DND-41 (cell line): Measurements from ENCODE around the gene SLC23A2.
"Not testable (repeated sequence)": the region's sequence is repeated elsewhere in the genome, so short reads cannot be mapped to it uniquely, and the experiment has no call there.

Experiments
- ATAC-seq: fragments of 200-7000 bp; cut with Tn5 transposase; 3 replicates; pipeline ENCODE4 v1.9.1; 2021; ENCODE audit warnings: low read depth; ENCODE audit not compliant: insufficient read depth
- DNase-seq: peaks from one replicate; pipeline ENCODE4 v3.0.0-alpha.2; 2020
- H2AFZ ChIP-seq: 2 replicates; pipeline ENCODE4 v1.6.0; 2012; ENCODE audit warnings: low read depth, low read length
- H3K27ac ChIP-seq: 2 replicates; pipeline ENCODE4 v1.5.1; 2012; ENCODE audit warnings: low read length, inconsistent platforms
- H3K27me3 ChIP-seq: fragments of 200-600 bp; sonication (generic); 2 replicates; pipeline ENCODE4 v1.6.0; 2012; ENCODE audit warnings: low read length, mild to moderate bottlenecking, inconsistent platforms; ENCODE audit not compliant: insufficient read depth, poor library complexity
- H3K36me3 ChIP-seq: 2 replicates; pipeline ENCODE4 v1.5.1; 2012; ENCODE audit warnings: low read length, inconsistent platforms; ENCODE audit not compliant: insufficient read depth
- H3K4me1 ChIP-seq: 2 replicates; pipeline ENCODE4 v1.5.1; 2012; ENCODE audit warnings: mild to moderate bottlenecking, low read length; ENCODE audit not compliant: insufficient read depth
- H3K4me2 ChIP-seq: 2 replicates; pipeline ENCODE4 v1.6.0; 2012; ENCODE audit warnings: mild to moderate bottlenecking, moderate library complexity, low read length, inconsistent platforms; ENCODE audit not compliant: insufficient read depth
- H3K4me3 ChIP-seq, 2 experiments: fragments of 200-600 bp in 1 of 2; shearing (Covaris generic) in 1 of 2; 2 replicates each; pipeline ENCODE4 v1.5.1; 2012 to 2016; ENCODE audit warnings: inconsistent platforms in 2 of 2, low read length in 2 of 2, mild to moderate bottlenecking in 2 of 2, low read depth in 1 of 2, moderate library complexity in 1 of 2
- H3K79me2 ChIP-seq: 2 replicates; pipeline ENCODE4 v1.6.0; 2012; ENCODE audit warnings: low read length, inconsistent platforms; ENCODE audit not compliant: insufficient read depth
- H3K9ac ChIP-seq: 2 replicates; pipeline ENCODE4 v1.6.0; 2012; ENCODE audit warnings: low read depth, mild to moderate bottlenecking, inconsistent platforms, low read length, moderate library complexity
- H3K9me3 ChIP-seq: 2 replicates; pipeline ENCODE4 v1.5.1; 2012; ENCODE audit warnings: low read length, moderate library complexity, mild to moderate bottlenecking, inconsistent platforms; ENCODE audit not compliant: insufficient read depth, severe bottlenecking
- H4K20me1 ChIP-seq: 2 replicates; pipeline ENCODE4 v1.6.0; 2012; ENCODE audit warnings: low read length; ENCODE audit not compliant: insufficient read depth
- EZH2 ChIP-seq: IDR thresholded peaks from 3 replicates; pipeline ENCODE4 v1.6.1; 2012; ENCODE audit warnings: borderline replicate concordance, low read depth, mild to moderate bottlenecking, moderate library complexity, low read length, inconsistent platforms; ENCODE audit not compliant: severe bottlenecking
- TF ChIP-seq, protein P1 (sequence below): IDR thresholded peaks from 2 replicates; pipeline ENCODE4 v1.5.1; 2012; ENCODE audit warnings: borderline replicate concordance, low read length, moderate library complexity, mild to moderate bottlenecking; ENCODE audit not compliant: poor library complexity, severe bottlenecking; ENCODE audit errors: extremely low read depth

Gene SLC23A2

DNA sequence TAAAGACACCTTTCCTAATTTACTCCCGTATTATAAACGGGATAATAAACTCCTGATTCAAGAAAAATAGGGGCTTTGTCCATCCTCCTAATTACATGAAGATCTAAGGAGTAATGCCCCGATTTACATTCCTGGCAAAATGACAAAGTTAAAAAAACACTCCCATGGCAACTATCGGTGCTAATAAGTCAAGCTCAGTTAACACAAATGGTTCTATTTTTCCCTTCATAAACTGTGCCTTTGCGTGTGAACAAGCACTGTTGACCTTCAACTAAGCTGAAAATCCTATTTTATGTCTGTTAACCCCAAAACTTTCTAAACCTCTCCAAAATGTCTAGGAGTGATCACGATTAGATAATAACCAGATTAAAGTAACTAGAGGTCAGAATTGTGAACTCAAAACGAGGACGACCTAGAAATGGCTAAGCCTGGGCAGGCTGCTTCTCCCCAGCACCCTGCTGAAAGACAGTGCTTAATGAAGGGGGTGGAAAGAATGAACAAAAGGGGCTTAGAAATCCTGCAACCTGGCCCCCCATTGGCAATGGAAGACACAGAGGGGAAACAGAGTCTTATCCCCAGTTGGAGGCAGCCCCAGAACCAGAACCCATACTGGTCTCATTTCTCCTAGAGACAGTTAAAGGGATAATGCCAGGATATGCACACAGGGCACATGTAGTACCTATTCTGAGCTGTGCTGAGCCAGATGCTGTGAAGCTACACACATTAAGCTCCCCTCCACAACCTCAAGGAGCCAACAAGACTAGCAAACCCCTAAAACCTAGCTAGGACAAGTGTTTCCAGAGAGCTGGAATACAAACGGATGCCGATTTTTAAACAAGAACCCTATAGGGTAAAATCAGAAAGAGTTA lies 23.0 kb downstream of the SLC23A2 start:
- H3K4me3 ChIP-seq, result no peak overlapping the region
- H3K9me3 ChIP-seq, result no peaks in the 10 kb centered on the region
- TF ChIP-seq, protein P1, sequence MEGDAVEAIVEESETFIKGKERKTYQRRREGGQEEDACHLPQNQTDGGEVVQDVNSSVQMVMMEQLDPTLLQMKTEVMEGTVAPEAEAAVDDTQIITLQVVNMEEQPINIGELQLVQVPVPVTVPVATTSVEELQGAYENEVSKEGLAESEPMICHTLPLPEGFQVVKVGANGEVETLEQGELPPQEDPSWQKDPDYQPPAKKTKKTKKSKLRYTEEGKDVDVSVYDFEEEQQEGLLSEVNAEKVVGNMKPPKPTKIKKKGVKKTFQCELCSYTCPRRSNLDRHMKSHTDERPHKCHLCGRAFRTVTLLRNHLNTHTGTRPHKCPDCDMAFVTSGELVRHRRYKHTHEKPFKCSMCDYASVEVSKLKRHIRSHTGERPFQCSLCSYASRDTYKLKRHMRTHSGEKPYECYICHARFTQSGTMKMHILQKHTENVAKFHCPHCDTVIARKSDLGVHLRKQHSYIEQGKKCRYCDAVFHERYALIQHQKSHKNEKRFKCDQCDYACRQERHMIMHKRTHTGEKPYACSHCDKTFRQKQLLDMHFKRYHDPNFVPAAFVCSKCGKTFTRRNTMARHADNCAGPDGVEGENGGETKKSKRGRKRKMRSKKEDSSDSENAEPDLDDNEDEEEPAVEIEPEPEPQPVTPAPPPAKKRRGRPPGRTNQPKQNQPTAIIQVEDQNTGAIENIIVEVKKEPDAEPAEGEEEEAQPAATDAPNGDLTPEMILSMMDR, result no peak
- TF ChIP-seq EZH2, result no peak
- no peak overlapping the region for H3K27ac ChIP-seq
- no peaks in the 10 kb centered on the region for H3K4me1 ChIP-seq
- H3K36me3 ChIP-seq, result no peaks in the 10 kb centered on the region
- DNase-seq (no peak), ATAC-seq (no peak)
- H3K27me3 ChIP-seq, result no peaks in the 10 kb centered on the region
- no peak overlapping the region for H2AFZ ChIP-seq
- H3K9ac ChIP-seq, result no peak overlapping the region
- no peak overlapping the region for H3K4me2 ChIP-seq
- H3K79me2 ChIP-seq, result peaks cover 91% of the 10 kb centered on the region
- H4K20me1 ChIP-seq, result peaks cover 52% of the 10 kb centered on the region

DNA sequence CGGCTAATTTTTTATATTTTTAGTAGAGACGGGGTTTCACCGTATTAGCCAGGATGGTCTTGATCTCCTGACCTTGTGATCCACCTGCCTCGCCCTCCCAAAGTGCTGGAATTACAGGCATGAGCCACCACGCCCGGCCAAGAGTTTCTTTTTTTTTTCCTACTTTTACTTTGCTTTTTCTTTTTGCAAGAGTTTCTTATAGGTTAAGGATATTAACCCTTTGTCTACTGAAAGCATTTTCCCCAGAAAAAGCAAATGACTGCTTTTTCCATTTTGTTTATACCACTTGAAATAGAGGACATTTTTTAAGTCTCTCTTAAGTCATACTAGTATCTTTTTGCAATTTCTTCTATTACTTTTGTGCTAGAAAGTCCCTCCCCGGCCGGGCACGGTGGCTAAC lies 25.3 kb downstream of the SLC23A2 start:
- H3K4me2 ChIP-seq, H3K9me3 ChIP-seq, H3K9ac ChIP-seq, H2AFZ ChIP-seq, DNase-seq, ATAC-seq, H3K27ac ChIP-seq, H3K27me3 ChIP-seq, H3K36me3 ChIP-seq, H3K4me1 ChIP-seq, H3K4me3 ChIP-seq: not testable (repeated sequence)
- H3K79me2 ChIP-seq, result peaks cover 92% of the 10 kb centered on the region
- peaks cover 39% of the 10 kb centered on the region for H4K20me1 ChIP-seq

DNA sequence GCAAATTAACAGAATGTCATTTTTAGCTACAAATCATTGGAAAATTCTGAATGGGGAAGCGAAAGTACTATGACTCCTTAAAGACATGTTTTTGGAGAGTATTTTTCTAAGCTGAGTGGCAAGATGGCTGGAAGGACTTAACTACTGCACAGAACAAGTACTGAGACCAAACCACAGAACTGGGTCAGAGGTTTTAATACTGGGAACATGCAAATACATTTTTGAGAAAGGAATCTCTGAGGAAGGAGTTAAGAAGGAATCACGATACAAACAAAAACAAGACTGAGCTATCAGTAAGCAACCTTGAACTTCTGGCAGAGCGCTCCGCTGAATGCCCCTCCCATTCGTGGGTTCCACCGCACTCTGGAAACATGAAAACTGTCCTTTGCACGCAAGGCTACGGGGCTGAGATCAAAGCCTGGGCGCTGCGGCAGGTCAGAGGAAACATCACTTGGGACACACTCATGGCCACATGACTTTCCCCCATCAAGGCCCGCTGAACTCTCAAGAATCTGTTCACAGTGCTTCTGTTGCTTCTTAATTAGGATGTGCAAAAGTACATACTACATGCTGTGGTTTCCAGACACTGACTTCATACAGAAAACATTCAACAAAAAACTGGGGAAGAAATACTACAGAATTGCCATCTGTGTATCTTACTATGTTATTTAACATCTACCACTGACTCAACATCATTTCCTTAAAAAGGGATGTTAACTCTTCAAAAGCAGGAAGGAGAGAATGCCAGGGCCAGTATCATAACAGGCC lies 27.8 kb downstream of the SLC23A2 start:
- Histone ChIP-seq H3K4me3 (no peak overlapping the region), H3K27ac (no peak overlapping the region)
- no peak for ATAC-seq

More for the DNA sequence above, 27.8 kb downstream of the SLC23A2 start:
- no peak overlapping the region for H3K4me2 ChIP-seq
- no peak overlapping the region for H2AFZ ChIP-seq
- H3K9ac ChIP-seq, result no peak overlapping the region
- no peaks in the 10 kb centered on the region for H3K9me3 ChIP-seq
- peaks cover 31% of the 10 kb centered on the region for H4K20me1 ChIP-seq
- H3K79me2 ChIP-seq, result peaks cover 74% of the 10 kb centered on the region
- TF ChIP-seq, protein P1, result no peak
- TF ChIP-seq EZH2, result no peak
- H3K27me3 ChIP-seq, result no peaks in the 10 kb centered on the region
- H3K36me3 ChIP-seq, result peaks cover 25% of the 10 kb centered on the region
- H3K4me1 ChIP-seq, result no peaks in the 10 kb centered on the region
- no peak for DNase-seq
